HepG2 (cell line): Measurements from ENCODE around the gene THRAP3. TPM values are rescaled to one million over a fixed set of nuclear protein-coding genes. Genes with fewer than 3 reads are reported as not detected.
A peak's percentile ranks its signal among the peaks of the same experiment; 100 is the strongest.

Source experiments
- ARNTL ChIP-seq: sonication (generic); formaldehyde crosslinking; IDR thresholded peaks from 2 replicates; pipeline ENCODE4 v1.4.0; 2020; ENCODE audit warnings: mild to moderate bottlenecking, missing genetic modification reagents
- CENPBD1 ChIP-seq: sonication (generic); formaldehyde crosslinking; IDR thresholded peaks from 2 replicates; pipeline ENCODE4 v1.8.0; 2022; ENCODE audit warnings: missing genetic modification reagents, low read depth, mild to moderate bottlenecking, borderline replicate concordance
- DZIP1 ChIP-seq: sonication (generic); formaldehyde crosslinking; IDR thresholded peaks from 2 replicates; pipeline ENCODE4 v1.5.0; 2020; ENCODE audit warnings: mild to moderate bottlenecking, missing genetic modification reagents
- HNRNPL ChIP-seq: fragments of 200-400 bp; formaldehyde crosslinking; IDR thresholded peaks from 2 replicates; pipeline ENCODE4 v1.6.1; 2017; ENCODE audit warnings: mild to moderate bottlenecking, low read depth, low read length
- HOXA9 ChIP-seq: sonication (generic); formaldehyde crosslinking; IDR thresholded peaks from 2 replicates; pipeline ENCODE4 v1.8.1; 2022; ENCODE audit warnings: missing genetic modification reagents, mild to moderate bottlenecking, moderate library complexity, borderline replicate concordance
- IKZF4 ChIP-seq: sonication (generic); formaldehyde crosslinking; IDR thresholded peaks from 2 replicates; pipeline ENCODE4 v1.5.1; 2020; ENCODE audit warnings: borderline replicate concordance, mild to moderate bottlenecking, low read depth, missing genetic modification reagents; ENCODE audit errors: not compliant biosample characterization
- MAFF ChIP-seq: IDR thresholded peaks from 2 replicates; pipeline ENCODE4 v1.6.1; 2011; ENCODE audit warnings: low read depth, low read length, improper control_type of control experiment
- NONO ChIP-seq, 2 experiments: fragments of 450-650 bp in 1 of 2; sonication (generic) in 1 of 2; formaldehyde crosslinking in 1 of 2; IDR thresholded peaks in 1 of 2; conservative IDR thresholded peaks in 1 of 2; 2 replicates each; pipeline versions ENCODE4 v1.6.1 to v1.8.0; 2017 to 2022; ENCODE audit warnings: mild to moderate bottlenecking in 1 of 2, missing genetic modification reagents in 1 of 2, moderate library complexity in 1 of 2
- REL ChIP-seq: sonication (generic); formaldehyde crosslinking; conservative IDR thresholded peaks from 2 replicates; pipeline ENCODE4 v1.8.0; 2022; ENCODE audit warnings: mild to moderate bottlenecking, missing genetic modification reagents, moderate library complexity
- SPEN ChIP-seq: sonication (generic); formaldehyde crosslinking; IDR thresholded peaks from 2 replicates; pipeline ENCODE4 v1.5.1; 2020; ENCODE audit warnings: low read depth, mild to moderate bottlenecking, missing genetic modification reagents
- TSC22D2 ChIP-seq: sonication (generic); formaldehyde crosslinking; IDR thresholded peaks from 2 replicates; pipeline ENCODE4 v1.5.1; 2020; ENCODE audit warnings: missing genetic modification reagents, mild to moderate bottlenecking, borderline replicate concordance
- ZNF136 ChIP-seq: sonication (generic); formaldehyde crosslinking; IDR thresholded peaks from 2 replicates; pipeline ENCODE4 v1.8.1; 2022; ENCODE audit warnings: low read depth, mild to moderate bottlenecking, moderate library complexity, missing genetic modification reagents
- ZNF512B ChIP-seq: sonication (generic); formaldehyde crosslinking; IDR thresholded peaks from 2 replicates; pipeline ENCODE4 v1.5.1; 2020; ENCODE audit warnings: missing genetic modification reagents, mild to moderate bottlenecking, borderline replicate concordance
- ZNF609 ChIP-seq: sonication (generic); formaldehyde crosslinking; IDR thresholded peaks from 2 replicates; pipeline ENCODE4 v1.4.0; 2020; ENCODE audit warnings: mild to moderate bottlenecking, missing genetic modification reagents, borderline replicate concordance
- ZNF629 ChIP-seq: sonication (generic); formaldehyde crosslinking; conservative IDR thresholded peaks from 2 replicates; pipeline ENCODE4 v1.5.0; 2020; ENCODE audit warnings: missing genetic modification reagents
- ZNF709 ChIP-seq: sonication (generic); formaldehyde crosslinking; IDR thresholded peaks from 2 replicates; pipeline ENCODE4 v1.5.0; 2020; ENCODE audit warnings: mild to moderate bottlenecking, missing genetic modification reagents
- ZNF713 ChIP-seq: sonication (generic); formaldehyde crosslinking; IDR thresholded peaks from 2 replicates; pipeline ENCODE4 v1.4.0; 2020; ENCODE audit warnings: mild to moderate bottlenecking, missing genetic modification reagents
- ZNF788 ChIP-seq: sonication (generic); formaldehyde crosslinking; IDR thresholded peaks from 2 replicates; pipeline ENCODE4 v1.5.0; 2020; ENCODE audit warnings: mild to moderate bottlenecking, missing genetic modification reagents, borderline replicate concordance
- ZSCAN25 ChIP-seq: sonication (generic); formaldehyde crosslinking; IDR thresholded peaks from 2 replicates; pipeline ENCODE4 v1.8.0; 2022; ENCODE audit warnings: mild to moderate bottlenecking, missing genetic modification reagents
- polyA plus RNA-seq, 8 experiments: library from polyadenylated mRNA; depleted of rRNA in 3 of 8; stranded (reverse) in 7 of 8; unstranded in 1 of 8; fragments of >200 nt; fragmentation: Illumina TruSeq in 4 of 8; extraction: Trizol in 4 of 8; gene quantifications; 2 replicates each; pipeline versions ENCODE4 v1.2.1 to v1.2.3, GENCODE V29; 2011 to 2016; ENCODE audit warnings: low read depth in 4 of 8, missing spikeins in 1 of 8, mixed read lengths in 1 of 8; ENCODE audit not compliant: insufficient read depth in 1 of 8
- total RNA-seq, 5 experiments: library from RNA; depleted of rRNA; stranded (reverse); fragments of >200 nt; fragmentation: Illumina TruSeq; extraction: Trizol; gene quantifications; 2 replicates each; pipeline ENCODE4 v1.2.3, GENCODE V29; 2016; ENCODE audit warnings: low read depth in 1 of 5

THRAP3 gene
- total and polyA plus RNA-seq, 2 of the 13 experiments (the other 11 are each of a cell fraction or from before 2014, with no cell fraction given), result 45.0 to 92.6 TPM

- no peak for TF ChIP-seq ZNF512B (CRISPR knock-in tag)
- 0 out of 2 replicates have a peak, but pooled peaks have one; percentile 34 for TF ChIP-seq ARNTL (CRISPR knock-in tag)
- TF ChIP-seq ZNF709 (CRISPR knock-in tag), result no peak
- TF ChIP-seq CENPBD1 (CRISPR knock-in tag), result no peak
- TF ChIP-seq ZNF629, result no peak
- no peak for TF ChIP-seq MAFF
- no peak for TF ChIP-seq IKZF4 (CRISPR knock-in tag)
- no peak for TF ChIP-seq TSC22D2
- TF ChIP-seq ZNF609 (CRISPR knock-in tag), result 0 out of 2 replicates have a peak, but pooled peaks have one; percentile 7
- TF ChIP-seq DZIP1 (CRISPR knock-in tag), result no peak
- no peak for TF ChIP-seq NONO (IDR thresholded peaks at IDR 0.05)
- peak; percentile 49; the same call in 1 of the 2 replicates for TF ChIP-seq NONO (CRISPR knock-in tag; conservative IDR thresholded peaks at IDR 0.05)
- no peak for TF ChIP-seq ZSCAN25
- 0 out of 2 replicates have a peak, but pooled peaks have one; percentile 36 for TF ChIP-seq HNRNPL
- no peak for TF ChIP-seq REL (CRISPR knock-in tag)
- no peak for TF ChIP-seq ZNF136
- no peak for TF ChIP-seq HOXA9
- no peak for TF ChIP-seq ZNF713 (CRISPR knock-in tag)
- TF ChIP-seq SPEN (CRISPR knock-in tag), result 0 out of 2 replicates have a peak, but pooled peaks have one; percentile 0
- 0 out of 2 replicates have a peak, but pooled peaks have one; percentile 61 for TF ChIP-seq ZNF788
These were observed 100.1 kb downstream of the THRAP3 start (continued) for GRCh38 chr1:36324353-36324703.
